ENCODE results near the gene TRABD2A.
"Not testable (repeated sequence)": the region's sequence is repeated elsewhere in the genome, so short reads cannot be mapped to it uniquely, and the experiment has no call there.

Gene TRABD2A

GRCh38 chr2:84811839-84812431 lies 68.9 kb downstream of the TRABD2A start:
- no peak for DNase-seq

- DNase-seq: no peak
These were observed 72.6 kb downstream of the TRABD2A start for GRCh38 chr2:84808279-84808678.

DNA sequence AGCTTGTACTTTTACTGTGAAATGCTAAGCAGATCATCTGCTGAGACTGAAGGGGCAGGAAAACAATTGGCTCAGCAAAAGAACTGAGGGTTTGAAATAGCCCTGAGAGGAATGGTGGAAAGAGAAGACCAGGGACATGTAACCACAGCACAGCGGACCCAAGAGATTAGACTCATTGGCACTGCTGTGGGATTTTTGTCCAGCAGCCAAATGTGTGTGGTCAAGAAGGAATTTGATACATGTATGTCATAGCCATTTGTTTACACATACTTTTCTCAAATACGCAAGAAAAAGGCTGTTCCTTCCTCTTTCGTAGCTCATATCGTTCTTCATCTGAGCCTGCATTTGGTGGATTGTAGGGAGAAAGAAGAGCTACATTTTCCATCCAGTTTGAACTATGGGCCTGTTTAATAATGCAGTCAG lies 73.8 kb downstream of the TRABD2A start:
- DNase-seq: no peak

- DNase-seq: no peak
These were observed 75.5 kb downstream of the TRABD2A start for GRCh38 chr2:84805250-84805958.

DNA sequence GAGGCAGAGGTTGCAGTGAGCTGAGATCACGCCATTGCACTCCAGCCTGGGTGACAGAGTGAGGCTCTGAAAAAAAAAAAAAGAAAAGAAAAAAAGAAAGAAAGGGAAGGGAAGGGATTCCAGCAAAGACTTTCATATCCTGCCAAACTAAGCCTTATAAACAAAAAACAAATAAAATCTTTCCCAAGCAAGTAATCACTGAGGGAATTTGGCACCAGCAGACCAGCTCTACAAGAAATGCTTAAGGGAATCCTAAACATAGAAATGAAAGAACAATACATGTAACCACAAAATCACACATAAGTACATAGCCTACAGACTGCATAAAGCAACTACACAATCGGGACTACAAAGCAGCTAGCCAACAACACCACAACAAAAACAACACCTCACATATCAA lies 79.1 kb downstream of the TRABD2A start:
- no peak for DNase-seq

DNA sequence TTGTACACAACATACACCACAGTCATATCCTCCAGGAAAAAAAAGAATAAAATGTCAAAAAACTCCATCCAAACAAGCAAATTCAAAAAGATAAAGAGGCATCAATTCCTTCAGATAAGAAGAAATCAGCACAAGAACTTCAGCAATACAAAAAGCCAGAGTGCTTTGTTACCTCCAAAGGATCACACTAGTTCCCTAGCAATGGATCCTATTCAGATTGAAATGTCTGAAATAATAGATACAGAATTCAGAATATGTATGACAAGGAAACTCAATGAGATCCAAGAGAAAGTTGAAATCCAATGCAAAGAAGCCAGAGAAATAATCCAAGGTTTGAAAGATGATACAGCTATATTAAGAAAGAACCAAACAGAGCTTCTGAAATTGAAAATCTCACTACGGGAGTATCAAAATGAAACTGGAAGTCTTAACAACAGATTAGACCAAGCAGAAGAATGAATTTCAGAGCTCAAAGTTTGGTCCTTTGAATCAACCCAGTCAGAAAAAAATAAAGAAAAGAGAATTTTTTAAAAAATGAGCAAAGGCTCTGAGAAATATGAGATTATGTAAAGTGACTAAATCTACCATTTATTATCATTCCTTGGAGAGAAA lies 80.6 kb downstream of the TRABD2A start:
- no peak for DNase-seq

DNA sequence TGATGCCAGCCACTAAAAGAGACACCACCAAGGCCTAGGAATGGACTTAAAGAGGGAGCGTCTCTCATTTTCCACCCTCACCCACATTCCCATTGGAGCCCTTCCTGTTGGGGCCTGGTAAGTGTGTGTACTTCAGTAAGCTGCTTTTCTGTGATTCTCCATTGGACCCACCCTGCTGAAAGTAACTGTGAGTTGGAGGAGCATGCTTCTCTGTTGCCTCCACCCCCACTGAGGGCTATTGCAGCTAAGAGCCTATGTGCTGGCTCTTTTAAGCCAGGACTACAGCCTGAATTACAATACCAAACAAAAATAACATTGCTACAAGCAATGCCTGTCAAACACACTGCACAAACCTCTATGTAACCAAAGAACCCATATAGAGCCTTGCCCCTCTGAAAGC lies 81.1 kb downstream of the TRABD2A start:
- DNase-seq: no peak

- no peak for DNase-seq
These were observed 83.6 kb downstream of the TRABD2A start for GRCh38 chr2:84797271-84797670.

DNA sequence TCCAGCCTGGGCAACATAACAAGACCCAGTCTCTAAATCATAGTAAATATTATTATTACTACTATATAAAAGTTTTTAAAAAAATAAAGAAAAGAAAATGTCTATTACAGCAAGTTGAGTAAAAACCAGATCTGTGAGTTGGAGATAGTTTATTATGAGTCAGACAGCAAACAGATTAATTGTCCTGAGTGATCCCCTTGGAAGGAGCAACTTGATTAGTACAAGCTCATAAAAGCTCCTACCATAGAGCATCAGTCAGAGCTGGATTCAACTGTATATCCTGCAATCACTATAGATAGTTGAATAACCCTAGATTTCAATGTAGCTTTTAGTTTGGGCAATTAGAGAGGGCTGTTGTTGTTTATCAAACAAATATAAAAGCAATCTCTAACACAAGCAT lies 84.1 kb downstream of the TRABD2A start:
- no peak for DNase-seq

DNA sequence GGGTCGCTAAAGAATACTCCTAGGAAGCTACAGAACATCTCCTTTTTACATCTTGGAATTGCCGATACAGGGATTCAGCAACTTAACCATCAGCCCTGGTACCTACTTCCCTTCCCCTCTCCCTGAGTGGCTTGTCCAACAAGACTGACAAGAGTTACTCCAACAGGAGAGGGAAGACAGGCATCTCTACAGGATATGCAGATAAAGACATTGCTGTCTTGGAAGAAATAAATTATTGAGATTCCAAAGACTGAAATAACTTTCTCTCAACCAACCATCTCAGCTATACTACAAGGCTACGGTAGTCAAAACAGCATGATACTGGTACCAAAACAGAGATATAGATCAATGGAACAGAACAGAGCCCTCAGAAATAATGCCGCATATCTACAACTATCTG lies 87.2 kb downstream of the TRABD2A start:
- DNase-seq: no peak

DNA sequence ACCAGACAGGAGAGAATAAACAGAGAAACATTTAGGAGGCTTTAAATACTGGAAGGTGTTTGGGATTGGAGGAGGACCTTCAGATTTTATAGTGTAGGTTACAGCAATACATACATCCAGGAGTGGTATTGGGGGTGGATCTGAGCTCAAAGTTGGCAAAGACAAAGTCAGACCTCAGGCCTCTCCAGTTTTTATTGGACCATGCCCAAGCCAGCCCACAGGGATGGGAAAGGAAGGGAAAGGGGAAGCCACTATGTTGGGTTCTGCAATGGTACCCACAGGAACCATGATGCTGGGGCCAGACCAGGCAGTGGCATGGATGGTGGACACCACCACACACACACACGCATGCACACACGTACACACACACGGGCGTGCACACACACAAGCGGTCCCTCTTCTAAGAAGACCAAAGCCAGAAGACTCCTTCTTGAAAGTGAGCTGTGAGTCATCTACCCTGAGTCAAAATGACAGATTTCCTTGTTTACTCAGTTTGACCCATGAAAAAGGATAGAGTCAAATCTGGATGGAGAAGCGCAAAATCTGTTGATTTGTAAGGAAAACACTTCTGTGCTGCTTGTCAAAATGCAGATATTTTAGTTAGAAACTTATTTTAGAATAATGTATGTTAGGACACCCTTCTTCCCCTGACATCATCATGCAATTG lies 87.9 kb downstream of the TRABD2A start:
- DNase-seq: no peak

- DNase-seq: no peak
These were observed 92.4 kb downstream of the TRABD2A start for GRCh38 chr2:84788498-84788897.

DNA sequence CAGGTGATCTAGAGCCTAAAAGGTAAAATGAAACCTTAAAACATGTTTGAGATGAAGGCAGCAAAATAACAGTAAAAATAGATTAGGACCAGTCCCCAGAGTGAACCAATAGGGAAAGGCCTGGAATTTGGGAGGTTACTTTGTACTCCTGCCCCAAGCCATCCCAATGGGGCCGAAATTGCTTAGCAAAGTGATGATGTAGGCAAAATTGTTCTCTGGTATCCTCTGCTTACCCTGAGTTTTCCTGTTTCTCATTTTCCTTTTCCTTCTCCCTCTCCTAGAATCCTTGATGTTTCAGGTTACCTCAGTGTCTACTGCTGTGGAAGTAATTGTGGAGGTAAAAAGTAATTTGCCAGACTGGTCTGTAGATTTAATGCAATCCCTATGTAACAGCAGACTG lies 92.9 kb downstream of the TRABD2A start:
- no peak for DNase-seq

- DNase-seq: no peak
These were observed 94.3 kb downstream of the TRABD2A start for GRCh38 chr2:84786601-84787000.

GRCh38 chr2:84785950-84786349 lies 94.9 kb downstream of the TRABD2A start:
- no peak for DNase-seq

- no peak for DNase-seq
These were observed 98.0 kb downstream of the TRABD2A start for GRCh38 chr2:84782717-84783442.

- no peak for DNase-seq
These were observed 98.8 kb downstream of the TRABD2A start for GRCh38 chr2:84781942-84782716.

- no peak for DNase-seq
These were observed 101.1 kb downstream of the TRABD2A start for GRCh38 chr2:84779781-84780180.

GRCh38 chr2:84778911-84779690 lies 101.8 kb downstream of the TRABD2A start:
- no peak for DNase-seq

DNA sequence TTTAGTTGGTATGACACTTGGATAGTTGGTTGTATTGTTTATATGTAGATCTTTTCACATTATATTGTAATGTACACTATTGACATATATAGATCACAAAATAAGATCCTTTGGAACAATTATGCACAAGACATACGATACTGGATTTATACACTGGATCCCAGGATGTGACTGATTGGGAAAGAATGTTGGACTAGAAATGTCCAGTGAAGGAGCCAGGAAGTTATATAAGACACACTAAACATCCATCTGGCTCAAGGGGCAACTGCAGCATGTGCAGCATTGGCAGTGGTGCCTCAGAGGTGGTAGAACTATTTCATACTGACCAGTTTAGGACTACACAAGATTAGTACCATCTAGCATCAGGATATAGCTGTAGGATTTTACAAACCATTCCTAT lies 104.9 kb downstream of the TRABD2A start:
- DNase-seq: no peak

- DNase-seq: not testable (repeated sequence)
These were observed 107.3 kb downstream of the TRABD2A start for GRCh38 chr2:84773562-84773961.
